ENCODE results near the gene ADAMTS3. TPM values are rescaled to one million over a fixed set of nuclear protein-coding genes. Genes with fewer than 3 reads are reported as not detected.

Gene ADAMTS3
- total RNA-seq, 1 donor from 2014 or later = 7.4 TPM

- Mint-ChIP-seq H3K9me3 (ENCODE audit: unreplicated experiment) (no peaks in the 10 kb centered on the region), H3K27me3 (ENCODE audit: unreplicated experiment) (no peaks in the 10 kb centered on the region), H3K4me3 (ENCODE audit: unreplicated experiment) (no peak overlapping the region), H3K36me3 (ENCODE audit: low read depth, unreplicated experiment) (no peaks in the 10 kb centered on the region), H3K4me1 (ENCODE audit: unreplicated experiment) (no peaks in the 10 kb centered on the region), H3K27ac (ENCODE audit: unreplicated experiment) (peak overlapping the region; percentile 42)
- no peak for DNase-seq (ENCODE audit: low spot score)
- TF ChIP-seq, protein P1, sequence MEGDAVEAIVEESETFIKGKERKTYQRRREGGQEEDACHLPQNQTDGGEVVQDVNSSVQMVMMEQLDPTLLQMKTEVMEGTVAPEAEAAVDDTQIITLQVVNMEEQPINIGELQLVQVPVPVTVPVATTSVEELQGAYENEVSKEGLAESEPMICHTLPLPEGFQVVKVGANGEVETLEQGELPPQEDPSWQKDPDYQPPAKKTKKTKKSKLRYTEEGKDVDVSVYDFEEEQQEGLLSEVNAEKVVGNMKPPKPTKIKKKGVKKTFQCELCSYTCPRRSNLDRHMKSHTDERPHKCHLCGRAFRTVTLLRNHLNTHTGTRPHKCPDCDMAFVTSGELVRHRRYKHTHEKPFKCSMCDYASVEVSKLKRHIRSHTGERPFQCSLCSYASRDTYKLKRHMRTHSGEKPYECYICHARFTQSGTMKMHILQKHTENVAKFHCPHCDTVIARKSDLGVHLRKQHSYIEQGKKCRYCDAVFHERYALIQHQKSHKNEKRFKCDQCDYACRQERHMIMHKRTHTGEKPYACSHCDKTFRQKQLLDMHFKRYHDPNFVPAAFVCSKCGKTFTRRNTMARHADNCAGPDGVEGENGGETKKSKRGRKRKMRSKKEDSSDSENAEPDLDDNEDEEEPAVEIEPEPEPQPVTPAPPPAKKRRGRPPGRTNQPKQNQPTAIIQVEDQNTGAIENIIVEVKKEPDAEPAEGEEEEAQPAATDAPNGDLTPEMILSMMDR (IDR thresholded peaks at IDR 0.05; ENCODE audit: unreplicated experiment) = no peak
Observed at GRCh38 chr4:72312032-72312650, 256.9 kb downstream of the ADAMTS3 start.

DNA sequence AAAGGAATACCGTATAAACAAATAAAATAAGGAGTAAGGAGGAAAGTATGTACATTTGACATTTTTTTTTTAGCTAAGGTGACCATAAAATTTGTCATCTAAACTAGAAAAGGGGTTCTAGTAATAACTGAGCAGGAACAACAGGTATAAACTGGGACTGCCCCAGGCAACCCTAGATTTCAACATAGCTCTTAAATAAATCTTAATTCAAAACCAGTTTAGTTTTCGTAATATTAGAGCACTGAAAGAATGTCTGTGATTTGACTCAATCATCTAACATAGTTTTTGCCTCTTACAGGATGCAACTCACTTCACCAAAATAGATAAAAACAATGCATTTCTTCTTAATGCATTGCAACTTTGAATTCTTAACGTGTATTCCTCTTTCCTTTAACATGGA lies 257.7 kb downstream of the ADAMTS3 start:
- TF ChIP-seq, protein P1 (IDR thresholded peaks at IDR 0.05; ENCODE audit: unreplicated experiment) = no peak
- Mint-ChIP-seq H3K4me3 (ENCODE audit: unreplicated experiment) (no peak overlapping the region), H3K36me3 (ENCODE audit: low read depth, unreplicated experiment) (no peaks in the 10 kb centered on the region), H3K27me3 (ENCODE audit: unreplicated experiment) (no peaks in the 10 kb centered on the region), H3K4me1 (ENCODE audit: unreplicated experiment) (no peaks in the 10 kb centered on the region), H3K27ac (ENCODE audit: unreplicated experiment) (no peak overlapping the region), H3K9me3 (ENCODE audit: unreplicated experiment) (no peaks in the 10 kb centered on the region)
- DNase-seq (ENCODE audit: low spot score) = no peak

- H3K36me3 Mint-ChIP-seq (ENCODE audit: low read depth, unreplicated experiment) = no peaks in the 10 kb centered on the region
- no peak for DNase-seq (ENCODE audit: low spot score)
- no peaks in the 10 kb centered on the region for H3K27me3 Mint-ChIP-seq (ENCODE audit: unreplicated experiment)
- H3K27ac Mint-ChIP-seq (ENCODE audit: unreplicated experiment) = no peak overlapping the region
- H3K4me3 Mint-ChIP-seq (ENCODE audit: unreplicated experiment) = no peak overlapping the region
- H3K4me1 Mint-ChIP-seq (ENCODE audit: unreplicated experiment) = no peaks in the 10 kb centered on the region
- no peaks in the 10 kb centered on the region for H3K9me3 Mint-ChIP-seq (ENCODE audit: unreplicated experiment)
- TF ChIP-seq, protein P1 (IDR thresholded peaks at IDR 0.05; ENCODE audit: unreplicated experiment) = no peak
Observed at GRCh38 chr4:72305620-72306019, 263.4 kb downstream of the ADAMTS3 start.

- TF ChIP-seq, protein P1 (IDR thresholded peaks at IDR 0.05; ENCODE audit: unreplicated experiment) = no peak
- DNase-seq (ENCODE audit: low spot score) = no peak
- Mint-ChIP-seq H3K9me3 (ENCODE audit: unreplicated experiment) (no peaks in the 10 kb centered on the region), H3K36me3 (ENCODE audit: low read depth, unreplicated experiment) (no peaks in the 10 kb centered on the region), H3K4me3 (ENCODE audit: unreplicated experiment) (no peak overlapping the region), H3K27ac (ENCODE audit: unreplicated experiment) (no peak overlapping the region), H3K4me1 (ENCODE audit: unreplicated experiment) (no peaks in the 10 kb centered on the region), H3K27me3 (ENCODE audit: unreplicated experiment) (no peaks in the 10 kb centered on the region)
Observed at GRCh38 chr4:72305080-72305479, 263.9 kb downstream of the ADAMTS3 start.

DNA sequence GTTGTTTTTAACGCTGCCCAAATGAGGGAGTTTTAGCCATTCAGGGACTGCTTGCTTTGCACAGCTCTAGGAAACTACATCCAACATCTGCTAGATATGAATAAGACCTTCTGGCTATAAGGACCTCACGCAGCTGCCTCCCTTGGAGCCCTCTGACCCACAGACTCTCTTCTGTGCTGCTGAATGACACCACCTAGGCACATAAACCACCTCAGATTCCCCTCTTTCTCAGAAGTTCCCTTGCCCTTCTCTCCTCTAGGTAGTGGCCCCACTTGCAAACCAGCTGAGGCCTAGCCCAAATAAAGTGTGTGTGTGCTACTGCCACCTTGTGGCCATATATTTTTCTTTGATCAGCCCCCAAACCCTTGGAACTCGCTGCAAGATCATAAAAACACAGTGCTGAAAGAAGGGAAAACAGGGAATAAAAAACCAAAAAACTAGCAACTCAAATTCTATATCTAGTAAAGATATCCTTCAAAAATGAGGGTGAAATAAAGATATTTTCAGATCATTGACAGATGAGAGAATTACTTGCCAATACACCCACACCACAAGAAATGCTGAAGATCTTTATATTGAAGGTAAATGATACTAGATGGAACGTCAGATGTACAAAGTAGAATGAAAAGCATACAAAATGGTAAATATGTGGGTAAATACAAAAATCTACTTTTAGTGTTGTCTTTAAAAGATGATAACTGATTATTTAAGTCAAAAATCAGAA lies 265.9 kb downstream of the ADAMTS3 start:
- H3K36me3 Mint-ChIP-seq (ENCODE audit: low read depth, unreplicated experiment) = no peaks in the 10 kb centered on the region
- no peaks in the 10 kb centered on the region for H3K27me3 Mint-ChIP-seq (ENCODE audit: unreplicated experiment)
- no peak overlapping the region for H3K4me3 Mint-ChIP-seq (ENCODE audit: unreplicated experiment)
- no peaks in the 10 kb centered on the region for H3K9me3 Mint-ChIP-seq (ENCODE audit: unreplicated experiment)
- TF ChIP-seq, protein P1 (IDR thresholded peaks at IDR 0.05; ENCODE audit: unreplicated experiment) = peak; percentile 84
- DNase-seq (ENCODE audit: low spot score) = peak; percentile 59
- H3K4me1 Mint-ChIP-seq (ENCODE audit: unreplicated experiment) = no peaks in the 10 kb centered on the region
- H3K27ac Mint-ChIP-seq (ENCODE audit: unreplicated experiment) = no peak overlapping the region
